ENCODE measurements around the gene CFAP100.

- TF ChIP-seq CTCF (IDR thresholded peaks at IDR 0.05) = no peak
- TF ChIP-seq POLR2A (IDR thresholded peaks at IDR 0.05) = no peak
Observed at GRCh38 chr3:126355251-126355650, 39.5 kb upstream of the CFAP100 start.
